ENCODE results near the gene FCGR3B. TPM values are rescaled to one million over a fixed set of nuclear protein-coding genes. Genes with fewer than 3 reads are reported as not detected.
A peak's percentile ranks its signal among the peaks of the same experiment; 100 is the strongest.
"Not testable (repeated sequence)": the region's sequence is repeated elsewhere in the genome, so short reads cannot be mapped to it uniquely, and the experiment has no call there.

The FCGR3B gene
- total RNA-seq, 1 experiment from 2014 or later = not detected

- POLR2A ChIA-PET; H3K36me3 Mint-ChIP-seq (ENCODE audit: insufficient read depth, unreplicated experiment): not testable (repeated sequence)
Observed at GRCh38 chr1:161622054-161622453, 8.9 kb downstream of the FCGR3B start.

GRCh38 chr1:161621181-161622000 lies 9.6 kb downstream of the FCGR3B start:
- CTCF ChIA-PET; POLR2A ChIA-PET; H3K4me1 Mint-ChIP-seq (ENCODE audit: low read depth, unreplicated experiment); H3K9me3 Mint-ChIP-seq (ENCODE audit: unreplicated experiment); H3K27me3 ChIP-seq (replicated peaks; ENCODE audit: control insufficient read depth, insufficient read depth, low read length); H3K9me3 ChIP-seq; H3K4me1 ChIP-seq; BruUV-seq (replicated peaks); H3K36me3 Mint-ChIP-seq (ENCODE audit: insufficient read depth, unreplicated experiment); H3K36me3 ChIP-seq (ENCODE audit: control insufficient read depth, insufficient read depth, low read length); H3K27me3 Mint-ChIP-seq (ENCODE audit: insufficient read depth, unreplicated experiment); H3K27ac Mint-ChIP-seq (ENCODE audit: unreplicated experiment): not testable (repeated sequence)
- peak; percentile 44 to 60 for DNase-seq
- peak overlapping the region; percentile 25 for H3K4me3 ChIP-seq (ENCODE audit: low read depth, low read length)
- peak overlapping the region; percentile 85 for H3K4me3 Mint-ChIP-seq (ENCODE audit: unreplicated experiment)
- intact Hi-C loops (cut with micrococcal nuclease; ENCODE audit: unreplicated experiment) = loop anchor here (1.0 kb wide), 1 partner anchor 9 kb away; no protein-coding TSS in a partner anchor

More at GRCh38 chr1:161622054-161622453, 8.9 kb downstream of the FCGR3B start:
- H3K4me1 Mint-ChIP-seq (ENCODE audit: low read depth, unreplicated experiment); H3K27me3 ChIP-seq (replicated peaks; ENCODE audit: control insufficient read depth, insufficient read depth, low read length); CTCF ChIA-PET; H3K27ac Mint-ChIP-seq (ENCODE audit: unreplicated experiment); H3K9me3 ChIP-seq; intact Hi-C loops (cut with micrococcal nuclease; ENCODE audit: unreplicated experiment); H3K27me3 Mint-ChIP-seq (ENCODE audit: insufficient read depth, unreplicated experiment); BruUV-seq (replicated peaks); H3K36me3 ChIP-seq (ENCODE audit: control insufficient read depth, insufficient read depth, low read length); H3K9me3 Mint-ChIP-seq (ENCODE audit: unreplicated experiment); H3K4me1 ChIP-seq; H3K4me3 ChIP-seq (ENCODE audit: low read depth, low read length); DNase-seq: not testable (repeated sequence)
- H3K4me3 Mint-ChIP-seq (ENCODE audit: unreplicated experiment) = peak overlapping the region; percentile 85

GRCh38 chr1:161620399-161620798 lies 10.6 kb downstream of the FCGR3B start:
- H3K27me3 ChIP-seq (replicated peaks; ENCODE audit: control insufficient read depth, insufficient read depth, low read length); H3K9me3 Mint-ChIP-seq (ENCODE audit: unreplicated experiment); POLR2A ChIA-PET; H3K27ac Mint-ChIP-seq (ENCODE audit: unreplicated experiment); H3K36me3 ChIP-seq (ENCODE audit: control insufficient read depth, insufficient read depth, low read length); BruUV-seq (replicated peaks); CTCF ChIA-PET; H3K36me3 Mint-ChIP-seq (ENCODE audit: insufficient read depth, unreplicated experiment); H3K4me3 ChIP-seq (ENCODE audit: low read depth, low read length); H3K4me3 Mint-ChIP-seq (ENCODE audit: unreplicated experiment); intact Hi-C loops (cut with micrococcal nuclease; ENCODE audit: unreplicated experiment); H3K9me3 ChIP-seq; H3K4me1 ChIP-seq; H3K4me1 Mint-ChIP-seq (ENCODE audit: low read depth, unreplicated experiment); H3K27me3 Mint-ChIP-seq (ENCODE audit: insufficient read depth, unreplicated experiment); DNase-seq: not testable (repeated sequence)

GRCh38 chr1:161618517-161618916 lies 12.5 kb downstream of the FCGR3B start:
- H3K4me1 Mint-ChIP-seq (ENCODE audit: low read depth, unreplicated experiment); H3K4me3 Mint-ChIP-seq (ENCODE audit: unreplicated experiment); H3K4me1 ChIP-seq; H3K36me3 ChIP-seq (ENCODE audit: control insufficient read depth, insufficient read depth, low read length); intact Hi-C loops (cut with micrococcal nuclease; ENCODE audit: unreplicated experiment); H3K27ac Mint-ChIP-seq (ENCODE audit: unreplicated experiment); DNase-seq; H3K9me3 Mint-ChIP-seq (ENCODE audit: unreplicated experiment); H3K27me3 Mint-ChIP-seq (ENCODE audit: insufficient read depth, unreplicated experiment); BruUV-seq (replicated peaks); H3K36me3 Mint-ChIP-seq (ENCODE audit: insufficient read depth, unreplicated experiment); H3K4me3 ChIP-seq (ENCODE audit: low read depth, low read length); CTCF ChIA-PET; H3K27me3 ChIP-seq (replicated peaks; ENCODE audit: control insufficient read depth, insufficient read depth, low read length); H3K9me3 ChIP-seq; POLR2A ChIA-PET: not testable (repeated sequence)

GRCh38 chr1:161616417-161616816 lies 14.6 kb downstream of the FCGR3B start:
- H3K9me3 ChIP-seq; H3K36me3 ChIP-seq (ENCODE audit: control insufficient read depth, insufficient read depth, low read length); H3K4me1 ChIP-seq; POLR2A ChIA-PET; H3K9me3 Mint-ChIP-seq (ENCODE audit: unreplicated experiment); intact Hi-C loops (cut with micrococcal nuclease; ENCODE audit: unreplicated experiment); BruUV-seq (replicated peaks); H3K27me3 Mint-ChIP-seq (ENCODE audit: insufficient read depth, unreplicated experiment); H3K27ac Mint-ChIP-seq (ENCODE audit: unreplicated experiment); H3K4me3 ChIP-seq (ENCODE audit: low read depth, low read length); CTCF ChIA-PET; H3K27me3 ChIP-seq (replicated peaks; ENCODE audit: control insufficient read depth, insufficient read depth, low read length); H3K4me3 Mint-ChIP-seq (ENCODE audit: unreplicated experiment); DNase-seq: not testable (repeated sequence)
- peaks cover 18% of the 10 kb centered on the region for H3K36me3 Mint-ChIP-seq (ENCODE audit: insufficient read depth, unreplicated experiment)
- peaks cover 11% of the 10 kb centered on the region for H3K4me1 Mint-ChIP-seq (ENCODE audit: low read depth, unreplicated experiment)

GRCh38 chr1:161613142-161613514 lies 17.8 kb downstream of the FCGR3B start:
- H3K4me1 Mint-ChIP-seq (ENCODE audit: low read depth, unreplicated experiment) = peaks cover 11% of the 10 kb centered on the region
- H3K4me3 ChIP-seq (ENCODE audit: low read depth, low read length); H3K27me3 ChIP-seq (replicated peaks; ENCODE audit: control insufficient read depth, insufficient read depth, low read length); H3K9me3 Mint-ChIP-seq (ENCODE audit: unreplicated experiment); H3K36me3 ChIP-seq (ENCODE audit: control insufficient read depth, insufficient read depth, low read length); POLR2A ChIA-PET; BruUV-seq (replicated peaks); H3K27me3 Mint-ChIP-seq (ENCODE audit: insufficient read depth, unreplicated experiment); H3K4me1 ChIP-seq; H3K9me3 ChIP-seq; DNase-seq; CTCF ChIA-PET: not testable (repeated sequence)
- intact Hi-C loops (cut with micrococcal nuclease; ENCODE audit: unreplicated experiment) = loop anchor here (5.0 kb wide), 1 partner anchor 81 kb away; no protein-coding TSS in a partner anchor
- peak overlapping the region; percentile 98 for H3K27ac Mint-ChIP-seq (ENCODE audit: unreplicated experiment)
- H3K36me3 Mint-ChIP-seq (ENCODE audit: insufficient read depth, unreplicated experiment) = peaks cover 14% of the 10 kb centered on the region
- H3K4me3 Mint-ChIP-seq (ENCODE audit: unreplicated experiment) = peak overlapping the region; percentile 90

All from Caco-2 (cell line).